ENCODE data around the gene SSH3. TPM values are rescaled to one million over a fixed set of nuclear protein-coding genes. Genes with fewer than 3 reads are reported as not detected.

The SSH3 gene
- total RNA-seq, 1 experiment from 2014 or later, result 57.8 TPM

GRCh38 chr11:67320691-67321090 lies 17.4 kb downstream of the SSH3 start:
- DNase-seq (ENCODE audit: low read depth, low spot score), result no peak
- no peaks in the 10 kb centered on the region for H4K20me1 ChIP-seq (ENCODE audit: insufficient read depth)
- H3K4me2 ChIP-seq (ENCODE audit: low read length), result no peak overlapping the region
- no peaks in the 10 kb centered on the region for H3K27me3 ChIP-seq (ENCODE audit: insufficient read depth, low read length)
- RAD21 ChIA-PET (ENCODE audit: low non-redundant PET in 1 of 2, low total read pairs in 2 of 2, uncharacterized antibody in 2 of 2, unreplicated experiment in 2 of 2), result no interaction called here
- intact Hi-C loops (cut with micrococcal nuclease), result no loop called here
- H3K36me3 ChIP-seq (ENCODE audit: control insufficient read depth in 1 of 2, insufficient read depth in 2 of 2, low read length in 2 of 2), result no peaks in the 10 kb centered on the region; a peak in 1 of 4 replicates
- no peak overlapping the region for H2AFZ ChIP-seq (ENCODE audit: low read depth, low read length, poor library complexity, severe bottlenecking)
- no peaks in the 10 kb centered on the region for H3K9me2 ChIP-seq (ENCODE audit: insufficient read depth)
- H3K9me3 ChIP-seq (ENCODE audit: control insufficient read depth in 1 of 2, insufficient read depth in 1 of 2, low read depth in 1 of 2, low read length in 2 of 2), result no peaks in the 10 kb centered on the region
- peaks cover 3 to 19% of the 10 kb centered on the region in 2 experiments; a peak in 3 of 4 replicates for H3K4me1 ChIP-seq (ENCODE audit: control insufficient read depth in 1 of 2, insufficient read depth in 2 of 2, low read length in 2 of 2)
- ATAC-seq, result no peak
- POLR2A ChIA-PET, result no interaction called here
- H3K27ac ChIP-seq (ENCODE audit: low read depth, low read length), result no peak overlapping the region
- CTCF ChIA-PET, result interaction anchor here (1.2 to 2.4 kb wide), 2 partner anchors 25 to 62 kb away, joined by 3 to 9 read pairs; no protein-coding TSS in a partner anchor
- H3K79me2 ChIP-seq (ENCODE audit: insufficient read depth, low read length), result peaks cover 11% of the 10 kb centered on the region; the same call in 1 of the 2 replicates
- TF ChIP-seq POLR2AphosphoS5 (IDR thresholded peaks at IDR 0.05; ENCODE audit: low read depth, low read length), result no peak
- TF ChIP-seq FOSL1 (IDR thresholded peaks at IDR 0.05; ENCODE audit: low read depth), result no peak
- no peak for TF ChIP-seq RAD21 (IDR thresholded peaks at IDR 0.05; ENCODE audit: low read depth)
- no peak for TF ChIP-seq SP1 (IDR thresholded peaks at IDR 0.05; ENCODE audit: low read depth)
- TF ChIP-seq ZBTB33 (IDR thresholded peaks at IDR 0.05; ENCODE audit: extremely low read depth, insufficient replicate concordance, low read length), result no peak
- TF ChIP-seq ELF1 (IDR thresholded peaks at IDR 0.05; ENCODE audit: borderline replicate concordance, low read depth), result no peak
- no peak for TF ChIP-seq CEBPB (IDR thresholded peaks at IDR 0.05; ENCODE audit: low read depth)
- TF ChIP-seq SIN3A (IDR thresholded peaks at IDR 0.05; ENCODE audit: low read depth), result no peak
- H3K9ac ChIP-seq (ENCODE audit: low read length), result no peak overlapping the region
- H3K4me3 ChIP-seq (replicated peaks in 1 of 2; ENCODE audit: low read depth in 1 of 2, low read length in 2 of 2), result no peak overlapping the region
- BruUV-seq (replicated peaks), result no TSS peak

Measured in HCT116 (cell line).